Measurements from ENCODE around the gene WDFY3. TPM values are rescaled to one million over a fixed set of nuclear protein-coding genes. Genes with fewer than 3 reads are reported as not detected.

The WDFY3 gene
- polyA plus RNA-seq, 2 of the 4 experiments (the other 2 are of a cell fraction) = 6.6 to 25.1 TPM

- DNase-seq (ENCODE audit: low read depth in 1 of 2, low spot score in 1 of 2) = no peak
- Histone ChIP-seq H3K27ac (no peak overlapping the region), H3K4me3 (no peak overlapping the region), H3K4me1 (no peaks in the 10 kb centered on the region), H3K4me2 (no peak overlapping the region), H3K9me3 (peaks cover 27% of the 10 kb centered on the region)
- no peak for ATAC-seq
- POLR2A ChIA-PET = no interaction called here
- CTCF ChIA-PET = no interaction called here
- FAIRE-seq = no peak
- WGBS (ENCODE audit: missing lambda C conversion rate) = 35% methylated on average over 1 of the region's 1 CpG
- no peak for TF ChIP-seq POLR2A (IDR thresholded peaks at IDR 0.05; ENCODE audit: low read length)
- no peak for TF ChIP-seq ATOH8 (CRISPR knock-in tag; IDR thresholded peaks at IDR 0.05; ENCODE audit: low read depth)
- TF ChIP-seq HOXA7 (CRISPR knock-in tag; IDR thresholded peaks at IDR 0.05) = no peak
- TF ChIP-seq BHLHE40 (IDR thresholded peaks at IDR 0.05; ENCODE audit: low read depth, low read length) = no peak
- no peak for TF ChIP-seq JUN (IDR thresholded peaks at IDR 0.05)
- no peak for TF ChIP-seq MAX (IDR thresholded peaks at IDR 0.05)
- TF ChIP-seq HES2 (IDR thresholded peaks at IDR 0.05) = no peak
- TF ChIP-seq SMC3 (IDR thresholded peaks at IDR 0.05) = no peak
- TF ChIP-seq RCOR1 (IDR thresholded peaks at IDR 0.05; ENCODE audit: low read depth, low read length) = no peak
- no peak for TF ChIP-seq CHD4 (IDR thresholded peaks at IDR 0.05; ENCODE audit: borderline replicate concordance)
- no peak for TF ChIP-seq CBX8 (IDR thresholded peaks at IDR 0.05)
- TF ChIP-seq TP53 (CRISPR knock-in tag; IDR thresholded peaks at IDR 0.05) = no peak
- no peak for TF ChIP-seq CEBPB (IDR thresholded peaks at IDR 0.05)
- no peak for TF ChIP-seq RFX5 (IDR thresholded peaks at IDR 0.05)
- TF ChIP-seq EHF (CRISPR knock-in tag; IDR thresholded peaks at IDR 0.05) = no peak
- TF ChIP-seq HDAC2 (IDR thresholded peaks at IDR 0.05) = no peak
- TF ChIP-seq GATA3 (IDR thresholded peaks at IDR 0.05; ENCODE audit: borderline replicate concordance) = no peak
- no peak for TF ChIP-seq EP300 (IDR thresholded peaks at IDR 0.05)
- TF ChIP-seq KDM1A (IDR thresholded peaks at IDR 0.05; ENCODE audit: low read depth) = no peak
Measured at GRCh38 chr4:84944947-84945346, 21.5 kb downstream of the WDFY3 start.

- CTCF ChIA-PET = no interaction called here
- POLR2A ChIA-PET = no interaction called here
Measured at GRCh38 chr4:84940960-84941359, 25.5 kb downstream of the WDFY3 start.

GRCh38 chr4:84939113-84939512, 27.4 kb downstream of the WDFY3 start:
- H3K4me2 ChIP-seq = no peak overlapping the region; the same call in 2 of the 3 replicates
- CTCF ChIA-PET = no interaction called here
- H3K4me1 ChIP-seq = peaks cover 6% of the 10 kb centered on the region; the same call in 1 of the 3 replicates
- no peak for ATAC-seq
- no peak overlapping the region for H3K27ac ChIP-seq
- no peak for DNase-seq (ENCODE audit: low read depth in 1 of 2, low spot score in 1 of 2)
- 89% methylated on average over 6 of the region's 6 CpGs for WGBS (ENCODE audit: missing lambda C conversion rate)
- TF ChIP-seq HEYL (CRISPR knock-in tag; IDR thresholded peaks at IDR 0.05) (no peak), JUN (IDR thresholded peaks at IDR 0.05) (no peak), ZC3H11A (IDR thresholded peaks at IDR 0.05) (no peak), USF2 (IDR thresholded peaks at IDR 0.05) (no peak), PBX3 (IDR thresholded peaks at IDR 0.05) (no peak), EP300 (IDR thresholded peaks at IDR 0.05) (no peak), ESRRA (IDR thresholded peaks at IDR 0.05; ENCODE audit: borderline replicate concordance, low read length) (no peak), FOXS1 (CRISPR knock-in tag; IDR thresholded peaks at IDR 0.05) (no peak), TP53 (CRISPR knock-in tag; IDR thresholded peaks at IDR 0.05) (no peak), ZFP36 (IDR thresholded peaks at IDR 0.05; ENCODE audit: borderline replicate concordance, partially characterized antibody) (no peak), MYC (IDR thresholded peaks at IDR 0.05; ENCODE audit: borderline replicate concordance, low read length) (no peak), NFE2L2 (conservative IDR thresholded peaks at IDR 0.05; ENCODE audit: low read length) (no peak), NPAS2 (CRISPR knock-in tag; IDR thresholded peaks at IDR 0.05; ENCODE audit: borderline replicate concordance) (no peak), EHMT2 (IDR thresholded peaks at IDR 0.05; ENCODE audit: low read depth) (no peak), E2F6 (IDR thresholded peaks at IDR 0.05; ENCODE audit: borderline replicate concordance, low read depth) (no peak), GATA3 (IDR thresholded peaks at IDR 0.05; ENCODE audit: borderline replicate concordance) (no peak), POLR2AphosphoS2 (conservative IDR thresholded peaks at IDR 0.05; ENCODE audit: low read length) (no peak), ZSCAN20 (CRISPR knock-in tag; IDR thresholded peaks at IDR 0.05) (no peak), PHF8 (IDR thresholded peaks at IDR 0.05; ENCODE audit: borderline replicate concordance, low read depth) (no peak), JUNB (IDR thresholded peaks at IDR 0.05) (no peak)
- H3K4me3 ChIP-seq = no peak overlapping the region
- no peak for FAIRE-seq
- peaks cover 27% of the 10 kb centered on the region for H3K9me3 ChIP-seq
- POLR2A ChIA-PET = no interaction called here

More at GRCh38 chr4:84940960-84941359, 25.5 kb downstream of the WDFY3 start:
- FAIRE-seq (no peak), DNase-seq (ENCODE audit: low read depth in 1 of 2, low spot score in 1 of 2) (no peak), ATAC-seq (no peak)
- Histone ChIP-seq H3K9me3 (peaks cover 27% of the 10 kb centered on the region), H3K4me2 (no peak overlapping the region), H3K4me3 (no peak overlapping the region), H3K27ac (no peak overlapping the region), H3K4me1 (peaks cover 6% of the 10 kb centered on the region; the same call in 1 of the 3 replicates)
- no peak for TF ChIP-seq NPAS2 (CRISPR knock-in tag; IDR thresholded peaks at IDR 0.05; ENCODE audit: borderline replicate concordance)
- peak; percentile 25; the same call in 1 of the 2 replicates for TF ChIP-seq KDM1A (IDR thresholded peaks at IDR 0.05; ENCODE audit: low read depth)
